Fibroblast of lung (primary cell): ENCODE data around the gene C20orf141.

Experiments
- EZH2 ChIP-seq: IDR thresholded peaks from 2 replicates; pipeline ENCODE4 v1.5.1; 2012; ENCODE audit warnings: low read length, control low read depth, mild to moderate bottlenecking; ENCODE audit errors: missing control alignments
- TF ChIP-seq, protein P1 (sequence below), 2 donors: IDR thresholded peaks in 1 of 2; conservative IDR thresholded peaks in 1 of 2; 1 replicate in 1 of 2; 2 replicates in 1 of 2; pipeline ENCODE4 v1.5.1; 2011 to 2012; ENCODE audit warnings: low read length in 2 of 2, control low read depth in 1 of 2, inconsistent platforms in 1 of 2, low read depth in 1 of 2, mild to moderate bottlenecking in 1 of 2

DNA sequence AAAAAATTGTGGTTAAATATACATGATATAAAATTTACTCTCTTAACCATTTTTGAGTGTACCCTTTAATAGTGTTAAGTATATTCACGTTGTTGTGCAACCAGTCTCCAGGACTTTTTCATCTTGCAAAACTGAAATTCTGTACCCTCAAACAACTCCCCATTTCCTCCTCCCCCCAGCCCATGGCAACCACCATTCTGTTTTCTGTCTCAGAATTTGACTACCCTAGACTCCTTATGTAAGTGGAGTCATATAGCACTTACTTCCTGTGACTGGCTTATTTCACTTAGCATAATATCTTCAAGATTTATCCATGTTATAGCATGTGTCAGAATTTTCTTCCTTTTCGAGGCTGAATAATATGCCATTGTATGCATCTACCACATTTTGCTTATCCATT, 30.8 kb downstream of the C20orf141 start:
- TF ChIP-seq, protein P1, sequence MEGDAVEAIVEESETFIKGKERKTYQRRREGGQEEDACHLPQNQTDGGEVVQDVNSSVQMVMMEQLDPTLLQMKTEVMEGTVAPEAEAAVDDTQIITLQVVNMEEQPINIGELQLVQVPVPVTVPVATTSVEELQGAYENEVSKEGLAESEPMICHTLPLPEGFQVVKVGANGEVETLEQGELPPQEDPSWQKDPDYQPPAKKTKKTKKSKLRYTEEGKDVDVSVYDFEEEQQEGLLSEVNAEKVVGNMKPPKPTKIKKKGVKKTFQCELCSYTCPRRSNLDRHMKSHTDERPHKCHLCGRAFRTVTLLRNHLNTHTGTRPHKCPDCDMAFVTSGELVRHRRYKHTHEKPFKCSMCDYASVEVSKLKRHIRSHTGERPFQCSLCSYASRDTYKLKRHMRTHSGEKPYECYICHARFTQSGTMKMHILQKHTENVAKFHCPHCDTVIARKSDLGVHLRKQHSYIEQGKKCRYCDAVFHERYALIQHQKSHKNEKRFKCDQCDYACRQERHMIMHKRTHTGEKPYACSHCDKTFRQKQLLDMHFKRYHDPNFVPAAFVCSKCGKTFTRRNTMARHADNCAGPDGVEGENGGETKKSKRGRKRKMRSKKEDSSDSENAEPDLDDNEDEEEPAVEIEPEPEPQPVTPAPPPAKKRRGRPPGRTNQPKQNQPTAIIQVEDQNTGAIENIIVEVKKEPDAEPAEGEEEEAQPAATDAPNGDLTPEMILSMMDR (conservative IDR thresholded peaks at IDR 0.05 in 1 of 2, IDR thresholded peaks at IDR 0.05 in 1 of 2; ENCODE audit: low read depth in 1 of 2, low read length in 2 of 2): no peak
- no peak for TF ChIP-seq EZH2
